DMS153 treated with DMSO at 0.1 percent for 48 hours (cell line): ENCODE measurements around the gene MRPL16.
"Not testable (repeated sequence)": the region's sequence is repeated elsewhere in the genome, so short reads cannot be mapped to it uniquely, and the experiment has no call there.

Experiments
- DNase-seq: peaks from one replicate; lab custom pipeline; 2025; ENCODE audit not compliant: unreplicated experiment; lab: John Stamatoyannopoulos, UW

The MRPL16 gene

DNA sequence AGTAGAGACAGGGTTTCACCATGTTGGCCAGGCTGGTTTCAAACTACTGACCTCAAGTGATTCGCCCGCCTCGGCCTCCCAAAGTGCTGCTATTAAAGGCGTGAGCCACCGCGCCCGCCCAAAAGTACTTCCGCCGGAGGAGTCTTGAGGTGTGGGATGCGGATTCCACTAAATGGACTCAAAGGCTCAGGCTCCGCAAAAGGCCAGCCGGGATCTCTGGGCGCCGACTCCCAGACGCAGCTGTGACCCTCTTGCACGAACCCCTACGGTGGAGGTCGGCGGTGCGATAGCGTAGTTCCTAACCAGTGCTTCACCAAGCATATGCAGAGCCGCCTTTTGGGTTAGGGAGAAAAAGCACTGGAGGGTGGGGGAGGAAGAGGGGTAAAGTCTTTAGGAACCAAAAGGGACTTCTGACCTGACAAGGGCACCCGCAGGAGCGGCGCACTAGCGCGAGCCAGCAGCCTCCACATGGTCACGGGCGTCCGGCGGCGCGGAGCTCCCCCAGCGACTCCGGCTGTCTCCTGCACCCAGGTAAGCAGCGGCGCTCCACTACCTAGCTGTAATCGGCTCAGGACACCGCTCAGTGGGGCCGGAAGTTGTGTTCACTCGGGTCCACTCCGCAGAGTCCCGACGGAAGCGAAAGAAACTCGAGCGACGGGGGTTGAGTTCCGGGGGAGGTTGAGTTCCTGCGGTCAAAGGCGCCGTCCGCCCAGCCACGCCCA is at the start of gene MRPL16:
TSS of gene MRPL16 (minus strand) at position 590 of the 722 bp plus-strand sequence. CDS start at position 470, 120 bp downstream.
- DNase-seq, result peak; percentile 89

DNA sequence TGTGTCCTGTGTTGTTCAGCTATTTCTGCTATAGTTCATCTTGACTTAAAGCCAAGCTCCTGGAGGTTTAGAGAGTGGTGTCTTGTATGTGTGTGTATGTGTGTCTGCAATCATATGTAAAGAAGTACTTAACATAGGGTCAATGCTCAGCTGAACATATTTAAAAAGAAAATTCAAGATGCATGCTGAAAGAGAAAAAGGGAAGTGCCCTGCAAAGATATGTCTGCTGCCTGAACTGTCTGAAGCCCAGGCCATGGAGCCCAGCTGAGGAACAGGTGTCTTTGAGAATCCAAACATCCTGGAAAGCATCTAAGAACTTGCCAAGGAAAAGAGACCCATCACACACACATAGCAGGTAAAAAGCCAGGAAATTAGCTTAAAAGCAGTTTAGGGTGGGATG is 49.1 kb upstream of the MRPL16 start:
- no peak for DNase-seq

DNA sequence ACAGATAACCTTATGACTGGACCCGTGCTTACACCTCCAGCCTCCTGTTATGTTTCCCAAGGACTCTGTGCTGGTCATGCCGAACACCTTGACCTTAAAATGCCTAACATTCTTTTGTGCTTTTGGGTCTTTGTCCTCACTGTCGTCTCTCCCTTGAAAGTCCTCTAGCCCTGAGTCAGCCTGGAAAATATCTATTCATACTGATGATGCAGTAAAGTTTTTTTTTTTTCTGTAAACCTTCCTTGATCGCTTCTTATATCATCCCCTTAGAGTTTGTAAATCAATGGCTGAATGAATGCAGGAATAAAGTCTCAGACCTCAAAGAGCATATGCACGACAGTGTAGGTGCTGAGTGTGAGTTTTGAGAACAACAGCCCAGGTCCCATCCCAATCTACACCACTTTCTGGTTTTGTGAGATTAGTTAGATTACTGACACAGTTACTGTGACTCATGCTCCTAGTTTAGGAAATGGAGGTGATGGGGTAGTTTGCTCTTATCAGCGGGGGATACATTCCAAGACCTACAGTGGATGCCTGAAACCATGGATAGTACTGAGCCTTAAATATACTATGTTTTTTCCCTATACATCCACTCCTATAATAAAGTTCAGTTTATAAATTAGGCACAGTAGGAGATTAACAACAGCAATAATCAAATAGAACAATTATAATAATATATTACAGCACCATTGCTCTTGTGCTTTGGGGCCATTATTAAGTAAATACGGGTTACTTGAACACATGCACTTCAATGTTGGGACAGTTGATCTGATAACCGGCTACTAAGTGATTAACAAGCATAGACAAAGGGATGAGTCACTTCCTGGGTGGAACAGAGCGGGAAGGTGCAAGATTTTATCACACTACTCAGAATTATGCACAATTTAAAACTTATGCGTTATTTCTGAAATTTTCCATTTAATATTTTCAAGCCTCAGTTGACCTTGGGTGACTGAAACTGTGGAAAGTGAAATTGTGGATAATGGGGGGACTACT is 47.2 kb upstream of the MRPL16 start:
- DNase-seq, result no peak

DNA sequence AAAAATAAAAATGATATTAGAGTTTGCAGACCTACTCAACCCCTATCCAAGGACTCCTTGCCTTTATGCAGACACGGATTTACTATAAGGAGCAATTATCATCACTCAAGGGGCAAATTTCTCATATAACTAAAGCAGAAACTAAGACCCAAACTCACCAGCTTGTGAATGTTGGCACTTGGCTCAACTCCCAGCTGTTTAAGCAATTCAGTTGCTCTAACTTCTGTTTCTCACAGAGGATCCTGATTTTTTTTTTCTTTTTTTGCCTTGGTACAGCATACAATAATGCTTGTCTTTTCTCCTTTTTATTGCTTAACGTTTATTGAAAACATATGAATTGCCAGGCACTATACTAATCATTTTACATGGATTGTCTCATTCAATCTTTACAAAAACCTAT is 44.3 kb upstream of the MRPL16 start:
- no peak for DNase-seq

DNA sequence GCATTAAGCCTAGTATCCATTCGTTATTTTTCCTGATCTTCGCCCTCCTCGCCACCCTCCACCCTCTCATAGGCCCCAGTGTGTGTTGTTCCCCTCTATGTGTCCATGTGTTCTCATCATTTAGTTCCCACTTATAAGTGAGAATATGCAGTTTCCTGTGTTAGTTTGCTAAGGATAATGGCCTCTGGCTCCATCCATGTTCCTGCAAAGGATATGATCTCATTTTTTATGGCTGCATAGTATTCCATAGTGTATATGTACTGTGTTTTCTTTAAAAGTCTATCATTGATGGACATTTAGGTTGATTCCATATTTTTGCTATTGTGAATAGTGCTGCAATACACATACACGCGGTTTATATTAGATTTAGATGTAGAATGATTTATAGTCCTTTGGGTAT is 40.8 kb upstream of the MRPL16 start:
- DNase-seq, result not testable (repeated sequence)

DNA sequence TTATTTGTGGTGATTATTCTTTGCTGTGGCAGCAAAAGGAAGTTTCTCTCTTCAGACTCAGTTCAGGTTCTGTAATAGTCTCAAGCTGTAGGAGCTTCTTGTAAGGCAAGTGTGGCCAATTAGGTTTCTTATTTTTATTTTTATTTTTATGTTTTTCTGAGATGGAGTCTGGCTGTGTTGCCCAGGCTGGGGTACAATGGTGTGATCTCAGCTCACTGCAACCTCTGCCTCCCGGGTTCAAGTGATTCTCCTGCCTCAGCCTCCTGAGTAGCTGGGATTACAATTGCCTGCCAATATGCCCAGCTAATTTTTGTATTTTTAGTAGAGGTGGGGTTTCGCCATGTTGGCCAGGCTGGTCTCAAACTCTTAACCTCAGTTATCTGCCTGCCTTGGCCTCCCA is 39.0 kb upstream of the MRPL16 start:
- not testable (repeated sequence) for DNase-seq

DNA sequence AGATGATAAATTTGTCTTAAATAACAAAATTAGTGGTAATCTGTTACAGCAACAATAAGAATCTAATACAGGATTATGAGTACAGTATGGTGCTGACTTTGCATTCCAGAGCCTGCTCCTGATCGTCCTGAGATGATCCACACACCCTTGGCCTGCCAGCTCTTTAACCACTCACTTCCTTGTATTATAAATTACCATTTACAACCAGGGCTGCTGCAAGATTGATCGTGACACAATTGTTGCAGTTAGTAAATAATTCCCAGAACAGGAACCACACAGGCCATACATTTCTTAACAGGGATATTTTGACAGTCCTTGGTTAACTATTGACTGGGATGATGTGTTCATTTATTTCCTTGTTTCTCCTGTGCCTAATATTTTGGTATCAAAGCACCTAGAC is 38.6 kb upstream of the MRPL16 start:
- no peak for DNase-seq

DNA sequence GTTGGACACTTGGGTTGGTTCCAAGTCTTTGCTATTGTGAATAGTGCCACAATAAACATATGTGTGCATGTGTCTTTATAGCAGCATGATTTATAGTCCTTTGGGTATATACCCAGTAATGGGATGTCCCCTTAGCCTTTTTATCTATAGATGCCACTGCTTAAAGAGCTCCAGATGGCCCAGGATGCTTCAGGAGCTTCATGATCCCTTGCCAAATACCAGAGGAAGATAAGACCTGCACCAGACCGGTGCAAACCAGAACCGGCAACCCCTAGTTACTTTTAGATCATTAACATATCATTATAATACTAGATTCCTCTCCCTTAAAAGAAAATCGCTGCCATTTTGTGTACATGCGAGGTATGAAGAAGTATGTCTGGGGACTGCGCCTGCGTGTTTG is 37.9 kb upstream of the MRPL16 start:
- DNase-seq, result not testable (repeated sequence)

DNA sequence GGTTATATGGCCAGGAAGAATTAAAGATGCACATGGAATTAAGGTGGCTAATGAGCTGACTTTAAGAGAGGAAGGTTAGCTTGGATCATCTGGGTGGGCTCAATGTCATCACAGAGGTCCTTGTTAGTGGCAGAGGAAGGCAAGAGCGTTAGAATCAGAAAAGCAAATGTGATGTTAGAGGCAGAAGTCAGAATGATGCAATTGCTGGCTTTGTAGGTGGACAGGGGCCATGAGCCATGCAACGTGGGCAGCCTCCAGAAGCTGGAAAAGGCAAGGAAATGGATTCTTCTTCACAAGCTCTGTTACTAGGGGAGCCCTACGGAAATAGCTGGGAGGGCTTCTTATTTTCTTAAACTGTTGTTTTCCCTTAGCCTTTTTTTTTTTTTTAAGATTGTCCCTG is 37.0 kb upstream of the MRPL16 start:
- no peak for DNase-seq

DNA sequence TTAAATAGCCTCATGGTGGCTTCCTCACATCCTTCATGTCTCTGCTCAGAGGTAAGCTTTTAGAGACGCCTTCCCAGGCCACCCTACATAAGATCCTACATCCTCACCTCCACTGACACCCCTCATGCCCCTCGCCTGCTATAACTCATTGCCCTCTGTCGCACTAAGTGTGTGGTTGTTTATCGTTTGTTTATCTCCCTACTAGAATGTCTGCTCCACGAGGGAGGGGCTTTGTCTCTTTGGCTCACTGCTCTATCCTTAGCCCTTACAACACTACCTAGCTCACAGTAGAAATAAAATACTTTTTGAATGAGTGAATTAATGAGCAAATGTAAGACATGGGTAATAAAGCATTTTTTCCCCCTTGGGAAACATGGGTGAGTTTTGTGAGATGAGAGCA is 36.0 kb upstream of the MRPL16 start:
- no peak for DNase-seq

DNA sequence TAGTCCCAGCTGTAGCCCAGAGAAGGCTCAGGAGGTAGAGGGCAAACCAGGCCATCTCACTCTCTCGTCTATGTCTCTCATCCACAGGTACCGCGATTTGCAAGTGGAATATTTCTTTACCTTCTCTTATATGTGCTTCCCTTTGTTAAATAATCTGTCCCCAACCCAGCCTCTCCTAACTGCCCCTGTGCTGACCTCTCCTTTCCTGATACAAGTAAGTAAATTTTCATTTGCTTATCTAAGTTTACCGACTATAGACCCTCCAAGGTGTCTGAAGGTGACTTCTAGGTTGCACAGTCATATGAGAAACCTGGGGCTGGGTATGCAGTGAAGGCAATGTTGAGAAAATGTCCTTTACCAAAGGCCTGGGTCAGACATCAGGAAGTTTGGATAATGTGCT is 34.8 kb upstream of the MRPL16 start, which contains the start of gene CBLIF:
TSS of gene CBLIF (minus strand) at position 101 of the 400 bp plus-strand sequence. CDS start at position 55, 46 bp downstream.
- no peak for DNase-seq

DNA sequence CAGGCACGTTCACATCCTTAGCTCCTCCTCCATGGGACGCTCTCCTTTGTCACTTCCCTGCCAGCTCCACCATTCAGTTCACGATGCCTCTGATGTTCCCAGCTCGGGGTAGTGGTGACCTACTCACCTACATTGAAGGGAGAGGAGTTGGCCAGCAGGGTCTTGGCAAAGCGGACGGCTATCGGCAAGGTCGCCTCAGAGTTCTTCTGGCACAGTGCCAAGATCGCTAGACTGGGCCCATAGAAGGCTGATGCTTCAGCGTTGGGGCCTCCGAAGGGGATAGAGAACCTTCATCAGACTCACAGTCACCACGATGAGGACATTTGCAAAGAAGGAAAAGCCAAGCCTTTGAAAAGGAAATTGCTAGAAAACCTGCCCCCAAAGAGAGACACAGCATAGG is 31.7 kb upstream of the MRPL16 start:
- no peak for DNase-seq

DNA sequence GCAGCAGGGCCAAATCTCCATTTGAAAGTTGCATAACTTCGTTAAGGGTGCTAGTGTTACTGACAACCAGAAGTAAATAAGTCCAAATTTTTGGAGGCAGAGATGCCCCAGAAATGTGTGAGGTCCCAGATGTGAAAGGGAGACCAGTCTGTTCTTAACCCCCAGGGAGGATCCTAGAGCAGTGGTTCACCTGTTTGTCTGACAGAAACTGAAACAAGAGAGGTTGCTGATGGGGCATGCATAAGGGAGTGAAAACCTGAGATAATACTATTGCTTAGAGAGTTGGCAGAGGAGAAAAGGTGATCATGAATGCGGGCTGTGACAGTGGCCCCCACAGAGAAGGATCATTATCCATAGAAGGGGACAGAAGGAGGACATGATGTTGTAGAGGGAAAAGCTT is 30.9 kb upstream of the MRPL16 start:
- DNase-seq, result no peak

DNA sequence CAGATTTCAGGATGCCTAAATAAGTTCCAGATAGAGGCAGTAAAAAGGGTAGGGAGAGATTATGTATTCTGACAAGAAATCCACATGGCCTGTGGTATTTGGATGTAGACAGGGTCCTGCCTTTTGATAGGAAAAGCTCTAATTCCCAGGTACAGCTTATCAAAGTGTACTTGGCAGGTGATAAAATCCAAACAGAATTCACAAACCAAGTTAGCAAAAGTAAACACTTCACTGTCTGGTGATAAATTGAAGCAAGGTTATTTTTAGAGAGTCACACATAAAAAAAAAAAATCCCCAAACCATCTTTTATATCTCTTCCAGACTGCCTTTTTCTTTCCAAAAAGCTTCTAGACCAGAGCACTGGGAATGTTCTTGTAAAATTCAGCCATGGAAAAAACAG is 29.0 kb upstream of the MRPL16 start:
- no peak for DNase-seq

DNA sequence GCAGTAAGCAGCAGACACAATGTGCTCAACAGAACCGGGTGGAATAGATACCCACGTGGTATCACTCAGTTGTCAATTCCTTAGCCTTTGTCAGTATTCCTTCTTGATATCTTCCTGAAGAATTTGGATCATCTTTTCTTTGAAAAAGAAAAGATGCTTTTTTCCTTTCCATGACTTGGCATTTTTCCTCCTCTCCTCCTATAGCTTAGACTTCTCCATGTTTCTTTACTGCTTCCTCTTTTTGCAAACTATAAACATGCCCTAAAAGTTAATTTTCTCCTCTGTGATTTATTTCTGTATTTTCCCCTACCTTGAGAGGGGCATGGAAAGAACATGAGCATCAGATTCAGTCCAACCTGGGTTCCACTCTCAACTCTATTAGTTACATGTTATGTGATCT is 23.0 kb upstream of the MRPL16 start:
- no peak for DNase-seq

DNA sequence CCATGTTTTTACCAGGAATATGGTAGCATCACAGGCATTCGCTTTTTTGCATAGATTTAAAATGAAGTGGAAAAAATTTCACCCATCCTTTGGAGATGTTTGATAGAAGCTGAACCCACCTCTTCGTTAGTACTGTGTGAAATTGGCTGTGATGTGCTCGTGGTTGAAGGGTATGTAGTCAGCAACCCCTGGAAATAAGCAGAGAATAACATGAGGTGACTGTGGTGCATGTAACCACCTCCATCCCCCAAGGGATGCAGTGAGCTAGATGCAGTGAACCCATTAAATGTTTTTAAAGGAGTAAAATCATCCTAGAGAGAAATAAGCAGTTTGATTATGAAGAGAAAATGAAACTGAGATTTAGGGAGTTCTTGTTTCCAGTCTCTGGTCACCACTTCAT is 18.8 kb upstream of the MRPL16 start:
- no peak for DNase-seq

DNA sequence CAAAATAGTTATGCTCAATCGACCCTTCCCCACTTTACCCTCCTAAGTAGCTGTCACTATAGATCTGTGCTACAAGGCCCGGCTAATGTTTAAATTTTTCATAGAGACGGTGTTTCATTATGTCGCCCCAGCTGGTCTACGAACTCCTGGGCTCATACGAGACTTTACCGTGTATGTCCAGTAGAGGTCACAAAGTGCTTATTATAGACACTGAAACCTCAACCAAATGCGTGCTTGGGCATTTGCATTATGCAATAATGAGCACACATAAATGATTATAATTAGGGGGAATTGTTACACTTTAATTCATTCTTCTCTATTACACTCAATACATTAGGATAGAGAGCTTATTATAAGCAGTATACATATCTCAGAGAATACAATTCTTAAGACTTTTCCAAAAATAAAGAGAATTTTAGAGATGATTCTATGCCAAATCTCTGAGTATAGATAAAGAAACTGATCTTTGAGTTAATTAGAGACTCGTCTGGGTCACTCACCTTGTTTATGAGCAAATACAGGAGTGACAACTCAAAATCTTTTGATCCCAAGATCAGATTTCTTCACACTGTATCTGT is 12.5 kb upstream of the MRPL16 start:
- peak; percentile 69 for DNase-seq

DNA sequence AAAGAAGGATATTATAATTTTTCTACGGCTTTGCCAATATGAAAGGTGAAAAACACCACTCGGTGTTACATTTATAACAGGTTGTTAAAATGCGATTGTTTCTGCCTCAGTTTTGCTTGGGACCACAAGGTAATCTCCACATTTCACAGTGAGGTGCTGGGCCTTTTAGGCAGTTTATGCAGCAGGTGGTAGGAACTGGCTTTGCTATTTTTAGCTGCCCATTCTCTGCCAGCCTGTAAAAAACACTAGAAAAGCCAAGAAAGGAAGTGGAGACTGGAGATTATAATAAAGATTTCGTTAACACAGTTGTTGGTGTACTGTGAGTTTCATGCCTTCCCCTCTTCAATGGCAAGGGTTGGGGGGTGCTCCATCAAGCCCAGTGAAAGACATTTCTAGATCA is 8.0 kb upstream of the MRPL16 start:
- DNase-seq, result no peak

DNA sequence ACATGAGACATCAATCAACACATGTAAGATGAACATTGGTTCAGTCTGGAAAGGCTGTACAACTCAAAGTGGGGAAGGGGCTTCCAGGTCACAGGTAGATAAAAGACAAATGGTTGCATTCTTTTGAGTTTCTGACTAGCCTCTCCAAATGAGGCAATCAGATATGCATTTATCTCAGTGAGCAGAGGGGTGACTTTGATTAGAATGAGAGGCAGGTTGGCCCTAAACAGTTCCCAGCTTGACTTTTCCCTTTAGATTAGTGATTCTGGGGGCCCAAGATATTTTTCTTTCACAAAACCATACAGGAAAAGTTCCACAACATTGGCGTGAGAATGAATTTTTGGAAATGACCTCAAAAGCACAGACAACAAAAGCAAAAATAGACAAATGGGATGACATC is 5.9 kb upstream of the MRPL16 start:
- DNase-seq, result not testable (repeated sequence)

DNA sequence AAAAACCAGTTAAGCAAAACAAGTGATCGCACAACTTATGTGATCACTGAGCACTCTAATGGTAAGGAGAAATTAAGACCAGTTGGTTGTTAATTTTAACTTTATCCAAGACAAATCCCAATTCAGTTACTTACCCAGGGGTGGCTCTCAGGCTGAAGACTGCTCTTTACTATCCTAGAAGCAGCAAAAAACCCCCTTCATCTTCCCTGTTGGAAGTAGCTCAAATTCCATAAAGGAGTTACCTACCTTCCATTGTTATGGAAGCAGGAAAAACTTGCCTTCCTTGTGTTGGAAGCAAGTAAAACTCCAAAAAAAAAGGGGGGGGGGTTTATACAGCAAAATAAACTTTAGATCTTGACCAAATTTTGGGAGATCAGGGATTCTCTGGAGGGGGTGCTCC is 5.2 kb upstream of the MRPL16 start:
- DNase-seq, result no peak

DNA sequence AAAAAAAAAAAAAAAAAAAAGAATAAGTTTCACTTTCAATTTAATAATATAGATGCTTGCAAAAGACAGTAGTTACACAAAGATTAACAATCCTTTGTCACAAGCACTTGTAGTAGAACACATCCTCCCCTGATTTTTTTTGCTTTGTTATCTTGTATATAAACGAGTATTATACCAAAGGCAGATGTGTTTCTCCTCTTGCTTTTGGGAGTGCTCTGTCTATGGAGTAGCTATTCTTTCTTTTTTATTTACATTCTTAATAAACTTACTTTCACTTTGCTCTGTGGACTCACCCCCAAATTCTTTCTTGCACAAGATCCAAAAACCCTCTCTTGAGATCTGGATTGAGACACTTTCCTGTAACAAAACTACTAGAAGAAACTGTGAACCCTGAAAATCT is 3.4 kb upstream of the MRPL16 start:
- no peak for DNase-seq

DNA sequence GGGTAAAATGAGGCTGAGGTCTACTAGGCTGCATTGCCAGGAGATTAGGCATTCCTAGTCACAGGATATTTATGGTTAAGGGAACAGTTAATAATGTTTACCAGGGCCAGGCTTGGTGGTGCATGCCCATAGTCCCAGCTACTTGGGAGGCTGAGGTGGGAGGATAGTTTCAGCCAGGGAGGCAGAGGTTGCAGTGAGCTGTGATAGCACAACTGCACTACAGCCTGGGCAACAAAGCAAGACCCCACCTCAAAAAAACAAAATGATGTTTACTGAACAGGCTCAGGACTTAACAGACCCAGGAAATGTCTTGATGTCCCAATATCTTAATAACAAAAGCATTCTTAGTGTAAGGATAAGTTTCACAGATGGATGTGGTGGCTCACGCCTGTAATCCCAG is 2.8 kb upstream of the MRPL16 start:
- DNase-seq, result no peak
